NCI-H1092 treated with DMSO at 0.1 percent for 48 hours (cell line): ENCODE measurements around the gene MARCOL.
"Not testable (repeated sequence)": the region's sequence is repeated elsewhere in the genome, so short reads cannot be mapped to it uniquely, and the experiment has no call there.

ENCODE experiments used
- DNase-seq: peaks from one replicate; lab custom pipeline; 2025; lab: John Stamatoyannopoulos, UW

Gene MARCOL

GRCh38 chr5:148267962-148268361 lies 29.6 kb downstream of the MARCOL start:
- DNase-seq = no peak

GRCh38 chr5:148268566-148268965 lies 30.2 kb downstream of the MARCOL start, which contains the start of gene SPINK13:
TSS of gene SPINK13 (plus strand) at chr5:148268794. CDS start at chr5:148270073, 1,279 bp downstream.
- no peak for DNase-seq

DNA sequence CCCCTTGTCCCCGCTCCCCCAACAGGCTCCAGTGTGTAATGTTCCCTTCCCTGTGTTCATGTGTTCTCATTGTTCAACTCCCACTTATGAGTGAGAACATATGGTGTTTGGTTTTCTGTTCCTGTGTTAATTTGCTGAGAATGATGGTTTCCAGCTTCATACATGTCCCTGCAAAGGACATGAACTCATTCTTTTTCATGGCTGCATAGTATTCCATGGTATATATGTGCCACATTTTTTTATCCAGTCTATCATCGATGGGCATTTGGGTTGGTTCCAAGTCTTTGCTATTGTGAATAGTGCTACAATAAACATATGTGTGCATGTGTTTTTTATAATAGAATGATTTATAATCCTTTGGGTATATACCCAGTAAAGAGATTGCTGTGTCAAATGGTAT lies 36.8 kb downstream of the MARCOL start:
- not testable (repeated sequence) for DNase-seq

GRCh38 chr5:148280893-148281292 lies 42.6 kb downstream of the MARCOL start:
- DNase-seq = not testable (repeated sequence)

GRCh38 chr5:148281336-148281735 lies 43.0 kb downstream of the MARCOL start:
- not testable (repeated sequence) for DNase-seq

DNA sequence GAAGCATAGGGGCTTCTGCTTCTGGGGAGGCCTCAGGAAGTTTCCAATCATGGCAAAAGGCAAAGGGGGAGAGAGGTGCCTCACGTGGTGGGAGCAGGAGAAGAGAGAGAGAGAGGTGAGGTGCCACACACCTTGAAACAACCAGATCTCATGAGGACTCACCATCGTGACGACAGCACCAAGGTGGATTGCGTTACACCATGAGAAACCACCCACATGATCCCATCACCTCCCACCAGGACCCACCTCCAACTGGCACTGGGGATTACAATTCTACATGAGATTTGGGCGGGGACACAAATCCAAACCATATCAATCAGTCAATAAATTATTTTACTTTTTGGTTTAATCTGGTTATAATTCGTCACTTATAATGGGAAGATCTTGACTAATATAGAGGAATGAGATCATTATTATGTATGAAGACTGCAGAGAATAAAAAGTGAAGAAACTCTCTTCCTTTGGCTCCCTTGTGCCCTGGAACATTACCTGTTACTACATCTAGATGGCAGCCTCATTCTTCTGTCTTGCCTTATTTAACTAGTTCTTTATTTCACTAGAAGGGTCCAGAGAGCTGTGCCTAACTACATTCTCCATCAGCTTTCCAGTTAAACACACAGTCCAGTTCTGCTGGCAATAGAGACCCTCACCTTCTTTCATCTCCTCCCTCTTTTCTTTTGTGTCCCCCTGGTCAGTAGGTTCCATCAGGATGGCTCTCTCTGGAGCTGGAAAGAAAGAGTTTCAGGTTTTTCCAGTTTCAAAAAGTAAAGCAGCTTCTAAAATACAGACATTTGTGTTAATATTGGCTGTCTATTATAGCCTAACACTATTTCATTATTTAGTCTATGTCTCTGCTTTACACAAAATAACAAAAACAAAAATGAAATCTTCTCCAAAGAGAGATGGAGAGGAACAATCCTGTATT lies 52.2 kb downstream of the MARCOL start:
- DNase-seq = peak; percentile 13
